Breast epithelium (tissue), 4 donors: ENCODE measurements around the gene PROB1. TPM values are rescaled to one million over a fixed set of nuclear protein-coding genes. Genes with fewer than 3 reads are reported as not detected.
"Not testable (repeated sequence)": the region's sequence is repeated elsewhere in the genome, so short reads cannot be mapped to it uniquely, and the experiment has no call there.

Source experiments
- DNase-seq, 2 donors: peaks; one replicate each; pipeline ENCODE4 v3.0.0-alpha.2; 2019; ENCODE audit warnings: low spot score in 2 of 2
- H3K27ac ChIP-seq, 2 donors: fragments of 200-600 bp; sonication (generic) in 1 of 2; one replicate each; pipeline ENCODE4 v1.5.1; 2016 to 2019; ENCODE audit warnings: mild to moderate bottlenecking in 1 of 2
- H3K27me3 ChIP-seq, 2 donors: fragments of 200-600 bp; sonication (generic) in 1 of 2; one replicate each; pipeline versions ENCODE4 v1.5.1 to v1.6.0; 2017 to 2019; ENCODE audit warnings: control low read depth in 1 of 2, mild to moderate bottlenecking in 1 of 2
- H3K36me3 ChIP-seq: fragments of 200-600 bp; one replicate; pipeline ENCODE4 v1.5.1; 2019
- H3K4me1 ChIP-seq, 2 donors: fragments of 200-600 bp; sonication (generic); one replicate each; pipeline ENCODE4 v1.5.1; 2016 to 2019; ENCODE audit warnings: control low read depth in 1 of 2
- H3K4me3 ChIP-seq, 3 donors: fragments of 200-600 bp; sonication (generic); 1 replicate in 2 of 3; 2 replicates in 1 of 3; pipeline ENCODE4 v1.5.1; 2016 to 2019; ENCODE audit warnings: mild to moderate bottlenecking in 3 of 3, moderate library complexity in 2 of 3
- H3K9me3 ChIP-seq, 2 donors: fragments of 200-600 bp; sonication (generic) in 1 of 2; one replicate each; pipeline ENCODE4 v1.5.1; 2016 to 2019; ENCODE audit warnings: control low read depth in 1 of 2
- POLR2A ChIP-seq: fragments of 450-650 bp; IDR thresholded peaks from one replicate; pipeline ENCODE4 v1.6.1; 2016; ENCODE audit warnings: antibody characterized with exemption, mild to moderate bottlenecking, moderate library complexity
- POLR2AphosphoS5 ChIP-seq, 3 donors: sonication (generic); formaldehyde crosslinking; IDR thresholded peaks; one replicate each; pipeline ENCODE4 v1.6.1; 2017; ENCODE audit warnings: antibody characterized with exemption in 3 of 3
- intact Hi-C: fragments of 100-400 bp; cut with DNase I; formaldehyde crosslinking; loops from one replicate; pipeline ENCODE4 v1.15.1; 2023; ENCODE audit warnings: low total_unique reads
- total RNA-seq, 3 donors: library from RNA; depleted of rRNA; stranded (reverse); fragments of >200 nt; gene quantifications; one replicate each; pipeline ENCODE4 v1.1.0, GENCODE V29; 2016
- TF ChIP-seq, protein P1 (sequence below), 3 donors: fragments of 450-650 bp; IDR thresholded peaks; one replicate each; pipeline ENCODE4 v1.5.1; 2016 to 2017; ENCODE audit warnings: antibody characterized with exemption in 3 of 3, mild to moderate bottlenecking in 3 of 3, moderate library complexity in 3 of 3

PROB1 gene
- total RNA-seq, 3 donors from 2014 or later, result 0.32 to 1.3 (median 0.73) TPM

GRCh38 chr5:139390639-139391569, 4.0 kb downstream of the PROB1 start:
- DNase-seq, result no peak
- peaks cover 3 to 17% of the 10 kb centered on the region in 2 donors for H3K4me1 ChIP-seq
- H3K9me3 ChIP-seq, result no peaks in the 10 kb centered on the region
- H3K4me3 ChIP-seq, result peak overlapping the region in 1 of 3 donors; percentile 68
- peak overlapping the region; percentile 55 to 88 for H3K27ac ChIP-seq
- intact Hi-C loops, result loop anchor here (10.0 kb wide), 1 partner anchor 96 kb away; the partner anchor contains the start of gene MATR3
- H3K27me3 ChIP-seq, result peaks cover 0 to 3% of the 10 kb centered on the region in 2 donors
- H3K36me3 ChIP-seq, result no peaks in the 10 kb centered on the region
- TF ChIP-seq POLR2A (no peak), POLR2AphosphoS5 (IDR thresholded peaks at IDR 0.05) (no peak)

- no peak for DNase-seq
- peaks cover 0 to 3% of the 10 kb centered on the region in 2 donors for H3K27me3 ChIP-seq
- H3K27ac ChIP-seq, result peak within 1 kb of the TSS; percentile 62 to 88
- H3K4me1 ChIP-seq, result peaks cover 3 to 21% of the 10 kb centered on the region in 2 donors
- intact Hi-C loops, result loop anchor here (10.0 kb wide), 1 partner anchor 95 kb away; the partner anchor contains the start of gene MATR3
- no peaks in the 10 kb centered on the region for H3K9me3 ChIP-seq
- TF ChIP-seq, protein P1, sequence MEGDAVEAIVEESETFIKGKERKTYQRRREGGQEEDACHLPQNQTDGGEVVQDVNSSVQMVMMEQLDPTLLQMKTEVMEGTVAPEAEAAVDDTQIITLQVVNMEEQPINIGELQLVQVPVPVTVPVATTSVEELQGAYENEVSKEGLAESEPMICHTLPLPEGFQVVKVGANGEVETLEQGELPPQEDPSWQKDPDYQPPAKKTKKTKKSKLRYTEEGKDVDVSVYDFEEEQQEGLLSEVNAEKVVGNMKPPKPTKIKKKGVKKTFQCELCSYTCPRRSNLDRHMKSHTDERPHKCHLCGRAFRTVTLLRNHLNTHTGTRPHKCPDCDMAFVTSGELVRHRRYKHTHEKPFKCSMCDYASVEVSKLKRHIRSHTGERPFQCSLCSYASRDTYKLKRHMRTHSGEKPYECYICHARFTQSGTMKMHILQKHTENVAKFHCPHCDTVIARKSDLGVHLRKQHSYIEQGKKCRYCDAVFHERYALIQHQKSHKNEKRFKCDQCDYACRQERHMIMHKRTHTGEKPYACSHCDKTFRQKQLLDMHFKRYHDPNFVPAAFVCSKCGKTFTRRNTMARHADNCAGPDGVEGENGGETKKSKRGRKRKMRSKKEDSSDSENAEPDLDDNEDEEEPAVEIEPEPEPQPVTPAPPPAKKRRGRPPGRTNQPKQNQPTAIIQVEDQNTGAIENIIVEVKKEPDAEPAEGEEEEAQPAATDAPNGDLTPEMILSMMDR (IDR thresholded peaks at IDR 0.05), result no peak
- TF ChIP-seq POLR2AphosphoS5 (IDR thresholded peaks at IDR 0.05), result no peak
- no peak for TF ChIP-seq POLR2A
- peak within 1 kb of the TSS in 2 of 3 donors; percentile 40 to 61 for H3K4me3 ChIP-seq
- H3K36me3 ChIP-seq, result no peaks in the 10 kb centered on the region
Measured at GRCh38 chr5:139389701-139390638, 4.9 kb downstream of the PROB1 start, which contains the start of gene MZB1. Gene MZB1 (minus strand): TSS chr5:139389913. CDS start chr5:139389856, 57 bp downstream.

GRCh38 chr5:139388198-139388821, 6.6 kb downstream of the PROB1 start:
- Histone ChIP-seq H3K4me3 (peak overlapping the region in 2 of 3 donors; percentile 40 to 61), H3K36me3 (no peaks in the 10 kb centered on the region), H3K27ac (peak overlapping the region; percentile 62 to 88), H3K27me3 (no peaks in the 10 kb centered on the region), H3K9me3 (no peaks in the 10 kb centered on the region), H3K4me1 (peaks cover 0 to 30% of the 10 kb centered on the region in 2 donors)
- TF ChIP-seq POLR2AphosphoS5 (IDR thresholded peaks at IDR 0.05) (no peak), POLR2A (no peak)
- TF ChIP-seq, protein P1 (IDR thresholded peaks at IDR 0.05), result no peak
- DNase-seq, result peak; percentile 46 to 80
- intact Hi-C loops, result no loop called here

GRCh38 chr5:139387611-139388197, 7.2 kb downstream of the PROB1 start:
- no peaks in the 10 kb centered on the region for H3K36me3 ChIP-seq
- H3K27me3 ChIP-seq, result no peaks in the 10 kb centered on the region
- peak overlapping the region; percentile 62 to 88 for H3K27ac ChIP-seq
- H3K4me3 ChIP-seq, result peak overlapping the region in 1 of 3 donors; percentile 61
- intact Hi-C loops, result no loop called here
- H3K9me3 ChIP-seq, result no peaks in the 10 kb centered on the region
- TF ChIP-seq, protein P1 (IDR thresholded peaks at IDR 0.05), result no peak
- TF ChIP-seq POLR2A (no peak), POLR2AphosphoS5 (IDR thresholded peaks at IDR 0.05) (no peak)
- no peak for DNase-seq
- peaks cover 0 to 26% of the 10 kb centered on the region in 2 donors for H3K4me1 ChIP-seq

DNA sequence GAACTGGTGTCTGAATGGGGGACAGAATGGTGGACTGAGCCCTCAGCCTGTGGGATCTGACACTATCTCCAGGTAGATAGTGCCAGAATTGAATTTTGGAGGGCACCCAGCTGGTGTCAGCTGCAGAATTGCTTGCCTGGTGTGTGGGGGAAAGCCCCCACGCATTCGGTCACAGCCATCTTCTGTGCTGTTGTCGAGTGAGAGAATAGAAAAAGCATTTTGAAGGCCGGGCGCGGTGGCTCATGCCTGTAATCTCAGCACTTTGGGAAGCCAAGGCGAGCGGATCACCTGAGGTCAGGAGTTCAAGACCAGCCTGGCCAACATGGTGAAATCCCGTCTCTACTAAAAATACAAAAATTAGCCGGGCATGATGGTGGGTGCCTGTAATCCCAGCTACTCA, 7.9 kb downstream of the PROB1 start:
- not testable (repeated sequence) for DNase-seq

More for the DNA sequence above, 7.9 kb downstream of the PROB1 start:
- H3K4me3 ChIP-seq, intact Hi-C loops, H3K27ac ChIP-seq, H3K9me3 ChIP-seq, H3K36me3 ChIP-seq, H3K27me3 ChIP-seq: not testable (repeated sequence)
- H3K4me1 ChIP-seq, result peaks cover 0 to 22% of the 10 kb centered on the region in 2 donors
